Calu3 (cell line): ENCODE results near the gene KLHL6. TPM values are rescaled to one million over a fixed set of nuclear protein-coding genes. Genes with fewer than 3 reads are reported as not detected.

ENCODE experiments used
- BruUV-seq: library from RNA; stranded (reverse); fragments of 400-500 nt; replicated peaks from 2 replicates; lab custom pipeline; 2021; lab: Mats Ljungman, UMichigan
- CTCF ChIA-PET: fragments of 300-600 bp; sonication (Branson Sonifier 250); formaldehyde crosslinking; loops from one replicate; lab custom pipeline; 2022; ENCODE audit warnings: antibody characterized with exemption; lab: Charles Lee
- DNase-seq: peaks from one replicate; pipeline ENCODE4 v3.0.0; 2022
- H3K27ac Mint-ChIP-seq: one replicate; pipeline ENCODE4 v1.8.0; 2022; ENCODE audit warnings: mixed read lengths; ENCODE audit not compliant: unreplicated experiment
- H3K27me3 Mint-ChIP-seq: one replicate; pipeline ENCODE4 v1.8.0; 2022; ENCODE audit warnings: mixed read lengths; ENCODE audit not compliant: unreplicated experiment
- H3K36me3 Mint-ChIP-seq: one replicate; pipeline ENCODE4 v1.8.0; 2022; ENCODE audit warnings: mild to moderate bottlenecking, moderate library complexity, mixed read lengths; ENCODE audit not compliant: insufficient read depth, unreplicated experiment
- H3K4me1 Mint-ChIP-seq: one replicate; pipeline ENCODE4 v1.8.0; 2022; ENCODE audit warnings: mild to moderate bottlenecking, low read depth, mixed read lengths; ENCODE audit not compliant: unreplicated experiment
- H3K4me3 Mint-ChIP-seq: one replicate; pipeline ENCODE4 v1.8.0; 2022; ENCODE audit warnings: mild to moderate bottlenecking, low read depth, moderate library complexity, mixed read lengths; ENCODE audit not compliant: unreplicated experiment
- H3K9me3 Mint-ChIP-seq: one replicate; pipeline ENCODE4 v1.8.0; 2022; ENCODE audit warnings: low read depth, mixed read lengths; ENCODE audit not compliant: unreplicated experiment
- CTCF ChIP-seq: fragments of 200-600 bp; IDR thresholded peaks from one replicate; pipeline ENCODE4 v1.8.0; 2022; ENCODE audit warnings: antibody characterized with exemption; ENCODE audit not compliant: unreplicated experiment
- intact Hi-C: fragments of 100-400 bp; cut with micrococcal nuclease; formaldehyde crosslinking; loops from one replicate; pipeline ENCODE4 v1.10.0; 2022; ENCODE audit not compliant: unreplicated experiment
- total RNA-seq: library from RNA; stranded (reverse); gene quantifications from 2 replicates; pipeline ENCODE4 v1.2.3, GENCODE V29; 2022

KLHL6 gene
- total RNA-seq, 1 experiment from 2014 or later = not detected

DNA sequence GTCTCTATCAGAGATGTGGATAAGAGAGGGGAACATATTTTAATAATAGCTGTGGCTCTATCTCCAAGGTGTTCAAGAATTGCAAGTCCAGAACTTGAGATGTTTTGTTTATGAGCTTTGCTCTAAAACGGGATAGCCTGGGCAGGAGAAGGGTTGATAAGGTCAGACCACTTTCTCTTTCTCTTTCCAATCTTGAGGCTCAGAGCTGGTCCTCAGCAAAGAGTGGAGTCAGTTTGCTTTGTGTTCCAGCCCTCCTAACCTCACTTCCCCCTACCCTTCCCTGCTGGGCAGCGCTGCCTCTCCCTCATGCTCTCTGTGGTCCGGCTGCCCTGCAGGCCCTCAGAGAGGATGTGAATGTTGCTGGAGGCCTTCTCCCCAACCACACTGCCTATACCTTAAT, 13.8 kb downstream of the KLHL6 start:
- intact Hi-C loops = no loop called here
- Mint-ChIP-seq H3K4me1 (no peaks in the 10 kb centered on the region), H3K9me3 (no peaks in the 10 kb centered on the region), H3K27me3 (peaks cover 26% of the 10 kb centered on the region), H3K27ac (no peak overlapping the region), H3K4me3 (no peak overlapping the region), H3K36me3 (no peaks in the 10 kb centered on the region)
- no peak for DNase-seq
- no peak for TF ChIP-seq CTCF
- no TSS peak for BruUV-seq
- CTCF ChIA-PET = interaction anchor here (1.1 kb wide), 1 partner anchor 15 kb away, joined by 3 read pairs; no protein-coding TSS in a partner anchor

DNA sequence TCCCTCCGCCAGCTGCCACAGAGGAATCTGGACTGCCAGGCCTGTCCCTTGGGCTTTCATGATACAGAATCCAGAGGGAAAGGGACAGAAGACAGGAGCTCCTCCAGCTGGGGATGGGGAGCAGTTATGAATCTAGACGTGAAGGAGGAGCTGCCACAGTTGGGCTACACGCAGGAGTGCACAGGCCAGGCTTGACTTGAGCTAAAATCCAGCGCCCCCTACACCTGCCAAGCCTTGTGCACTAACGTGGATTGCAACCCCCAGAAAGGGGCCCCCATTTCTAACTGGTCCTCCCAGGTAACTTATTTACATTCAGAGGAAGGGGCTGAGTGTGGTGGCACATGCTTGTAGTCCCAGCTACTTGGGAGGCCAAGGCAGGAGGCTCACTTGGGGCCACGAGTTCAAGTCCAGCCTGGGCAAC, 14.3 kb downstream of the KLHL6 start:
- peaks cover 26% of the 10 kb centered on the region for H3K27me3 Mint-ChIP-seq
- no peak overlapping the region for H3K4me3 Mint-ChIP-seq
- intact Hi-C loops = no loop called here
- H3K4me1 Mint-ChIP-seq = no peaks in the 10 kb centered on the region
- no peaks in the 10 kb centered on the region for H3K9me3 Mint-ChIP-seq
- BruUV-seq = no TSS peak
- CTCF ChIA-PET = interaction anchor here (1.1 kb wide), 1 partner anchor 14 kb away, joined by 3 read pairs; no protein-coding TSS in a partner anchor
- no peak for TF ChIP-seq CTCF
- H3K27ac Mint-ChIP-seq = no peak overlapping the region
- no peak for DNase-seq
- no peaks in the 10 kb centered on the region for H3K36me3 Mint-ChIP-seq

DNA sequence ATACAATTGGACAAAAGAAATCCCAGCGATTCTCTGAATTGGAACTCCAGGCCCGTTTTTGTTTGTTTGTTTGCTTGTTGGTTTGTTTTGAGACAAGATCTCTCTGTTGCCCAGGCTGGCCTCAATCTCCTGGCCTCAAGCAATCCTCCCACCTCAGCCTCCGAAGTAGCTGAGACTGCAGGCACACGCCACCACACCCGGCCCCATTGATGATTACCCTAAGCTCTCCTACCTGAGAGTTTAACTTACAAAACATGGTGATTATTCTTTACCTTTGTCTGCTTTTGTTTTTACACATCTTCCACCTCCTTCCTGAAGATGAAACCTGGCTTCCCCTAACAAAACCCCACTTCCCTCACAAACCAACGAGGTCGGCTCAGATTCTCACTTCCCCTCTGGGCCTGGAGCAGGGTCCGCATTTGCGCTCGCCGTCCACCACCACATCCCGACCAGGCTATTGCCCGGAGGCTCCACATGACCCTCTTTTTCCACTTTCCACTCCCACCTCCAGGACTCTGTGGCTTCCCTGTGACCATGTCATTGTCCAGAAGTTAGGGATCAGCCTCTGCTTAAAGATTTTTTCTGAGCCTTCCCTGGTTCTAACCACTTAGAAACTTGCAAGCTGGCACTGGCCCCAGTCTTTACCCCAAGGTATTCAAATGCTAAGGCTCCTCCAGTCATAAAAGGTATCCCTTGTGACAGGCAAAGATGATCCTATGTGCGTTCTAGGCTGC, 14.8 kb downstream of the KLHL6 start:
- H3K27me3 Mint-ChIP-seq = peaks cover 26% of the 10 kb centered on the region
- H3K9me3 Mint-ChIP-seq = no peaks in the 10 kb centered on the region
- no peaks in the 10 kb centered on the region for H3K36me3 Mint-ChIP-seq
- no peak overlapping the region for H3K27ac Mint-ChIP-seq
- CTCF ChIA-PET = interaction anchor here (1.1 kb wide), 1 partner anchor 14 kb away, joined by 3 read pairs; no protein-coding TSS in a partner anchor
- TF ChIP-seq CTCF = no peak
- H3K4me1 Mint-ChIP-seq = no peaks in the 10 kb centered on the region
- no peak overlapping the region for H3K4me3 Mint-ChIP-seq
- no TSS peak for BruUV-seq
- DNase-seq = no peak
- intact Hi-C loops = no loop called here

DNA sequence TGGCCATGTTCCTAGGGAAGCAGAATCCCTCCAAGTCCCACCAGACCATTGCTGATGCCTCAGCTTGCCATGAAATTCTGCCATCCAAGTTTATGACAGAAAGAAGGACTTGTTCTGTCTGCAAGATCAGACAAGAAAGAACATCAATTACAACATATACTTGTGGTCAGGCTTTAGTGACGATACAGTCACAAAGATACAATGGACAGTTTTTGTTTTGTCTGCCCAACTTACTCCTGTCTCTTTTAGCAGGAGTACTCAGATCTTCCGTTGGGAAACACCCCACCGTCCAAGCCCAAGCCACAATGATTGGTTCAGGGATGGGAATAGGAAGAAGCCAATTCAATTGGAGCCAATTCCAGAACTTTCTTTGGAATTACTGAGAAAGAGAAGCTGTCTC, 15.7 kb downstream of the KLHL6 start:
- CTCF ChIA-PET = no interaction called here
- no peak for TF ChIP-seq CTCF
- H3K27ac Mint-ChIP-seq = no peak overlapping the region
- H3K4me3 Mint-ChIP-seq = no peak overlapping the region
- DNase-seq = no peak
- H3K9me3 Mint-ChIP-seq = no peaks in the 10 kb centered on the region
- peaks cover 26% of the 10 kb centered on the region for H3K27me3 Mint-ChIP-seq
- H3K36me3 Mint-ChIP-seq = no peaks in the 10 kb centered on the region
- no TSS peak for BruUV-seq
- intact Hi-C loops = no loop called here
- no peaks in the 10 kb centered on the region for H3K4me1 Mint-ChIP-seq
